ENCODE data around the gene SIRPA.
"Not testable (repeated sequence)": the region's sequence is repeated elsewhere in the genome, so short reads cannot be mapped to it uniquely, and the experiment has no call there.

Gene SIRPA

DNA sequence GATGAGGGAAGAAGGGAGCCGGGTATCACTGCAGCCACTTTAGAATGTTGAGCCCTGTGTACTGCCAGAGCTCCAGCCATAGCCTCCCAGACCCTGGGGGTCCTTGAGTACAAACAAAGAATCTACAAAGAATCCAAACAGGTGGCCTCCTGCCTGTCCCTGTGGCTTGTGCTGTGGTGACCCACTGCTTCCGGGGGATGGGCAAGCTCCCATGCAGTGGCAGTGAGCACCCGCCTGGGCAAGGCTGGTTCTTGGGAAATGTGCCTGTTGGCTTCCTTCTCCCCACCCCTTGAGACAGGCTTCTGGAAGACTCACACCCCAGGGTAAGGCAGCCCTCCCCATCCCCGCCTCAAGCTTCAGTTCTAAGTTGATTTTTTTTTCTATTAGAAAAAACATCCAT is 13.9 kb downstream of the SIRPA start:
- DNase-seq: no peak

DNA sequence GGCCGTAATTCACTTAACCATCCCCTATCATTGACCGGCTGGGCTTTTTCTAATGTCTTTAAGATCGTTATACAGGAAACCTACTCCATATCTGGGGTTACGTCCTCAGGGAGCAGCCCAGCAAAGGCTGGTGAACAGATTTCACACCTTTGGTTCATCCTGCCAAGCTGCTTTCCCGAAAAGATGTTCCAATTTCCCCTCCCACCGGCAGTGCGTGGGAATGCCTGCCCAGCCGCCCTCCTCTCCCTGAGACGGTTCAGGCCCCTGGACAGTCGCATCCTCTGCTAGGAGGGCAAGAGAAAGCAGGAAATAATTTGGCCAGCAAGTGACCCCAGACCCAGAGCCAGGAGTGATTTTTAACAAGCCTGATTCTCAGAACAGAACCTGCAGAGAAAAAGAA is 16.3 kb downstream of the SIRPA start:
- DNase-seq: no peak

DNA sequence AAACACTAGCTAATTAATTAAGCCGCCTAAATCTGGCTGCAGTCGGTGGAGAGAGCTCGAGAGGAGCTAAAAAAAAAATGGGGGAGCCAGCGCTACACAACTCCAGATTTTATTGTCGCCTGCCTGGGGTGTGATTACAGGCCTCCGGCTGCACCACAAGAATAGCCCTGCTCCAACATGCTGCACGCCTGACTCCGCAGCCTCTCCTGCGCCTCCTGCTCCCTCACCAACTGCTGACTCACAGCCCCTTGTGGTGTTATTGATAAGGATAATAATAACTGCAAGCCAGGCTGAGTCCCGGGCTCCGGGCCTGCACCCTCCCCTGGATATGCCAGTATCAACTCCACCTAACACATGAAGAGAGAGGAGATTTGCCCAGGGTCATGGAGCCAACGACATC is 16.8 kb downstream of the SIRPA start:
- DNase-seq: no peak

DNA sequence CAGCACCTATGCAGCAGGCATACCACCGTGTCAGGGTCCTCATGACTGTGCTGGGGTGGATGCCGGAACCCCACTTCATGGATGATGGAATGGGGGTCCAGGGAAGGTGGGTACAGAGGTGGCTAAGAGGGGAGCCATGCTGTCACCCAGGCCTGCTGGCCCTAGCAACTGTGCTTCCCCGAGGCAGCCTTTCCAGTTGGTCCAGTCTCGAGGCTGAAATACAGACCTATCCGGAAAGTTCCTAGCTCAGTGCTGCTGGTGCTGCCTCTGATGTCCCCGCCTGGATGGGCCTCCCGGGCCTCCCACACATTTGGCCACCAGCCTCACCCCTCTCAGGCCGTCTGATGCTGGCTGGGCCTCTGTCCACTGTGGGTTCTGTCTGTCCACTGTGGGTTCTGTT is 17.4 kb downstream of the SIRPA start:
- DNase-seq: no peak

DNA sequence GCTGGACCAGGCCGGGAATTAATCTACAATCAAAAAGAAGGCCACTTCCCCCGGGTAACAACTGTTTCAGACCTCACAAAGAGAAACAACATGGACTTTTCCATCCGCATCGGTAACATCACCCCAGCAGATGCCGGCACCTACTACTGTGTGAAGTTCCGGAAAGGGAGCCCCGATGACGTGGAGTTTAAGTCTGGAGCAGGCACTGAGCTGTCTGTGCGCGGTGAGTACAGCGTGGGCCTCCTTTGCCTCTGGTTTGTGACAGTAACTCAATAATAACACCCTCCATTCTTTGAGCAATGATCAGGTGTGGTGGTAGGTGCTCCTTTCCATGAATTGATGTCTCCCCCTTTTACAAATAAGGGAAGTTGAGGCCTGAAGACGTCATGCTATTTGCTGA is 20.0 kb downstream of the SIRPA start:
- not testable (repeated sequence) for DNase-seq

DNA sequence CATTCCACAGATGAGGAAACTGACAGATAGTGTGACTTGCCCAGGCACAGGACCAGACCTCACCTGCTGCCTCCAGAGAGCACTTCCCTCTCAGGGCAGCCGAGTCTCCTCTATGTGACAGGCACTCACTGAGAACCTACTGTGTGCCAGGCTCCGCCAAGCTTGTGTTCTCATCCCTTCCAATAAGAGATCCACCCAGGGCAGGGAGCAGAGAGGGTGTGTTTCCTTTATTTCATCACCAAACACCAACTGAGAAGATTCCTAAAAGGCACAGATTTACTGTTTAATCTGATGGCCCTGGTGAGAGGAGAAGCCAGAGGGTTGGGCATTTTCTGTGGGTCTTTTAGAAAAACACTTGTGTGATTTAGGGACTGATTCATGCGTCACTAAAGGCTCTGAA is 20.5 kb downstream of the SIRPA start:
- no peak for DNase-seq

DNA sequence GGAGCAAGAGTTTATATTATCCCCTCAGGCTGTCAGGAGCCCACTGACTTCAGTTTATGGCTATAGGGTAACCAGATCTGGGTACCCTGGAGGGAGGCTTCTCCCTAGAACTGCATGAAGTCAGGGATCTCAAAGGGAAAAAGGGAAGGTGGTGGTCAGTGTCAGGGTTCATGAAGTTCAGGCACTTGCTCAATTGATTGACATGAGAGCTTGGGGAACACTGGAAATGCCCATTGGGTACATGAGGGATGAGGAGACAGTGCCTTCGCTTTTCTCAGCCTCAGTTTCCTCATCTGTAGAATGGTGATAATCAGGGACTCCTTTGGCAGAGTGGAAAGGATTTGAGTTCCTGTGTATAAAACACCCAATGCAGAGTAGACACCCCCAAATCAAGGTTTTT is 22.6 kb downstream of the SIRPA start:
- no peak for DNase-seq

DNA sequence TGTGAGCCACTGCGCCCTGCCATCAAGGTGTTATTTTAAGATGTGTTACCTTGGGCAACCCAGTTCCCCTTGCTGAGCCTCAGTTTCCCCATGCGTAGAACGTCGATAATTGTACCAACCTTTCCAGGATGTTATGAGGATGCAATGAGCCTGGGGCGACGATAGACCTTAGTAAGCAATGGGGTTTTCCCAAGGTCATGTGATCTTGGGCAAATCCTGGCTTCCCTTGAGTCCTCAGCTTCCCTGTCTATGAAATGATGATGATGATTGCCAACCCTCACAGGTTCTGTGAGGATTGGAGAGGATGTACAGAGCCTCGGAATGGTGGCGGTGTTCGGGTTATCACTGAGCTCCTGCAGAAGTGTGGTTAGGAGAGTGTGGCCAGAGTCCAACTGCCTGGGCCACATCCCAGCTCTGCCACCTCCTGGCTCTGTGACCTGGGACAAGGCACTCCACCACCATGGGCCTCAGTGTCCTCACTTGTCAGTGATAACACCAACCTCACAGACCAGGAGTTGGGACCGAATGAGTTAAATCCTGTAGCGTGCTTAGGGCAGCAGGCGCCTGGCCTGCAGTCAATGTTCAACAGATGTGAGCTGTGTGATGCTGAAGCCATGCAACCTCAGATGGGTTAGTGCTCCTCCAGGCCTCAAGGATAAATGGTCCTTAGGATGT is 23.4 kb downstream of the SIRPA start:
- DNase-seq: no peak

DNA sequence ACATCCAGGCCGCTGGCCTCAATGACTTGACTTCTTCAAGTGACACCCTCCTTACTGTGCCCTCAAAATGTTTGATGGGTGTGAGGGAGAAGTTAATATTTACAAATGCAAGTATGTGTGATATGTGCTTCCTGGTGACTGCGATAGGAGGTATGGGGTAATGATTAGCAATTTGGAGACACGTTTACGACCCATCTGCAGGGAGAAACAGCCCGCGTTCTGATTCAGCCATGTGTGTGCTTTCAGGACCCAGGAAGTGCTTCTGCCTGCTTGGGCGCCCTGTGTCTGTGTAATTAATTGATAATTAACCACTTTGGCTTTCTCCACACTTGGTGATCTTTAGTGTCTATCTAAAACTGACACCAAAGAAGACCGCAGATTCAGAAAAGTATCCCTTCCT is 25.0 kb downstream of the SIRPA start:
- no peak for DNase-seq

DNA sequence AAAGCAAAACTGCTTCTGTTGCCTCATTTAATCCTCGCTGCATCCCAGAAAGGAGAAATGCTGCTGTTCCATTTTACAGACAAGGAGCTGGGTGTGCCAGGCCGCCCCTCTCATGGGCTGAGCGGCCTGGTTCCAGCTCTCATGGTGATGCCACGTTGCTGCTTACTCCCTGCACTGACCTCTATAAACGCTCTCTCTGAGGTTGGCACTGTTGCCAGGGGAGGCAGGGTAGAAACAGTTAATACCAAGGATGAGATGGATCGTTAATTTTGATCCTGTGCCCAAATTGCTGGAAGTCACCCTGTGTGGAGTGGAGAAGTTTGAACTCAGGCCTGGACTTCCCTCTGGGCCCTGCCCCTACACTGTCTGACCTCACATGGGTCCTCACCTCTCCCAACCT is 25.6 kb downstream of the SIRPA start:
- no peak for DNase-seq

DNA sequence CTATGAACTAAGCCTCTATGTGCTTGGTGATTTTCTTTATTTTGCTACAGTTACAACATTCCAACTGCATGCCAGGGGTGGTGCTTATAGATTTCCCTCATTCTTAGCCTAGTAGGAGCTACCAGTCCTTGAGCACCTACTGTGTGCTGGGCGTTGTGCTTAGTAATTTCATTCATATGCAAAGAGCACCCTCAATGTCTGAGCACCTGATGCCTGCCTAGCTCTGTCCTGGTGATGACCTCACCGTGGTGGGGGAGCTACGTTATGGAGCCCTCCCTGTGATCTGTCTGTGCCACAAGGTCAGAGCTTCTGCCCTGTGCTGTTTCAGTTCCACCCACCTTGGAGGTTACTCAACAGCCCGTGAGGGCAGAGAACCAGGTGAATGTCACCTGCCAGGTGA is 26.8 kb downstream of the SIRPA start:
- DNase-seq: not testable (repeated sequence)

DNA sequence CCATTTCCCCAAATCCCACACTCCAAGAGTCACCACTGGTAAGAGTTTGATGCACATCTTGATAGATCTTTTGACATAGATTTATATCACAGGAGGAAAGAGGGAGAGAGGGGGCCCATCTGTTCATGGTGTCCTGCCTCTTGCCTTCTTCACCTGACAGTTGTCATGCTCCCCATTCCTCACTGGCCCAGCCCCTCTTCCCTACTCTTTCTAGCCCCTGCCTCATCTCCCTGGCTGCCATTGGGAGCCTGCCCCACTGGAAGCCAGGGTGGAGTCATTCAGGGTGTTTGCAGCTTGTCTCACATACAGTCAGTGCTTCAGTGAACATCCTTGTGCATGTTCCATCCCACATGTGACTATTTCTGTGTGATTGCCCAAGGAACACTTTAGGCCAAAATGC is 27.6 kb downstream of the SIRPA start:
- no peak for DNase-seq

DNA sequence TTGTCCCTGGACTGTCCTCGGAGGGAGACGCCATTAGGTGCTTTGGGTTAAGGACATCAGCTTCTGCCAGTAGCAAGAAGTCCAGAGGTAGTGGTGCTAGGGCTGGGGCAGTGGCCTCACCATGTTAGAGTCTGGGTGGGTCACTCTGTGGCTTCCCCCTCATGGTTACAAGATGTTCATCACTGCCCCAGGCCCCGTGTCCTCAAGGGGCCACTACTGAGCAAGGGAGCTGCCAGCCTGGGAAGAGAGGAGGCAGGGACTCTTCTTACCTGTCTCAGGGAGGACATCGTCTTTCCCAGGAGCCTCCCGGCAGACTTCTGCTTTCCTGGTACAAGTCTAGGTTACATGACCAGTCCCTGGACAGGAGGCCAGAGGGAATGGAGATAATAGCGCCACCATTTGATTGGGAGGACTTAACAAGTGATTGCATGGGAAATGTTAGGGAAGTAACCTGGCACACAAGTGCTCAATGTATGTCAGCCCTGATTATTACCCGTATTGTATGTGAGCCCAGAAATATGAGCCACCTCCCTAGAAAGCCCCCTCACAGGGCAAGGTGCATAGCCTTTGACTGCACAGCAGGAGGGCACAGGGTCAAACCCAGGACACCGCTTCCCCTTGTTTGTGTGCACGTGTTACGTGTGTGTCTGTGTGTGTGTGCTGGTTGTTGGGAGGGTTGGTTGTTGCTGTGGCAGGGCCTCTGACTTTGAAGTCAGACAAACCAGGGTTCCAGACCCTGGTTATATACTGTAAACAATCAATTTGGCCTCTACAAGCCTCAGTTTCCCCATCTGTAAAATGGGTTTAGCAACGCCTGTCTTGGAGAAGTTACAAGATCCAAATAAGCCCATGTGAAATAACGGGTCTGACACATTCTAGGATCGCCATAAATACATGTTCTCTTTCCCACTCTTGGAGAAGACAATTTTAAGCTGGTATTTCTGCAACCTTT is 30.0 kb downstream of the SIRPA start:
- no peak for DNase-seq

DNA sequence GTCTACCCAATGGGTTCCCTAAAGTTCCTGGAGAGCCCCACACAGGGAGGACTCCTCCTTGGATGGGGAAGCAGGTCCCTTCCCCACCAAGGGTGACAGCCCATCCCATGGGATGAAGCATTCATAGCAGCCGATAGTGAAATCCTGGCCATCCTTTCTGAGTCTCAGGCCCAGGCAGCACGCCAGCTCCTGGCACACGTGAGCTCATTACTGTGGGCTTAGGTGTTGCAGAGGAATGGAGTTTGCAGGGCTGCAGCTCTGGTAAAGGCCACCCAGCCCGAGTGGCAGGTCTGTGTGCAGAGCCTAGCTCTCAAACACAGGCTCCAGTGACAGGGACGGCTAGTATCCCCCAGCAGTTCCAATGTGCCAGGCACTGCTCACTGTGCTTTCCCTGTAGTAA is 31.0 kb downstream of the SIRPA start:
- DNase-seq: no peak

DNA sequence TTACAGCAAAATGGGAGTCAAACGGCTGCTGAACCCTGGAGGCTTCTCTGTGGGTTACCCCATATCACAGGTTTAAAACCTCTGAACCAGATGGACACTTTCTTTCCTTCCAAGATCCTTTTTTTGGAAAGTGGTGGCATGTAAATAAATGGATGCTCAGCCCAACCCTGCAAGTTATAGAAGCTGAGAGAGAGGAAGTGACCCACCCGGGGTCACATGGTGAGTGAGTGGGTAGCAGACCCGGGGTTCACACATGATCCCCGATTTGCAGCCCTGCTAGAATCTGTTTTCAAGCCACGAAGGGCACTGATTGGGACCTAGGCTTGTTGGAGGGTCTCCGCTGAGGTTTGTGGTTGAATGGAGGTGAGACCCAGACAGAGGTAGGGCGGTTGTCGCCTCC is 32.0 kb downstream of the SIRPA start:
- no peak for DNase-seq

DNA sequence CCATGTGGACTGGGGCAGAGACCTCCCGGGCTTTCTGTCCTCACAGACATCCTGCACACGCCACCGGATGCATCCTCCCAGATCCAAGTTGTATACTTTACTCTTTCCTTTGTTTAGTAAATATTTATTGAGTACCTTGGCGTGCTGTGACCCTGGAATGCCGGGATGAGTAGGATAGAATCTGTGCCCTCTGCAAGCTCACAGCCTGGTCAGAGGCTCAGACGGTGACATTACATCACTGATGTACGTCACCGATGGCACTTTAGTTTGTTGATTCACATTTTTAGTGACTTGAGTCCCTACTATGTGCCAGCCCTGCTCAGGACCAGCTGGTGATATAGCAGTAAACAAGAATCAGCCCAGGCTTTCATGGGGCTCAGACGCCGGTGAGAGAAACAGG is 32.9 kb downstream of the SIRPA start:
- no peak for DNase-seq

DNA sequence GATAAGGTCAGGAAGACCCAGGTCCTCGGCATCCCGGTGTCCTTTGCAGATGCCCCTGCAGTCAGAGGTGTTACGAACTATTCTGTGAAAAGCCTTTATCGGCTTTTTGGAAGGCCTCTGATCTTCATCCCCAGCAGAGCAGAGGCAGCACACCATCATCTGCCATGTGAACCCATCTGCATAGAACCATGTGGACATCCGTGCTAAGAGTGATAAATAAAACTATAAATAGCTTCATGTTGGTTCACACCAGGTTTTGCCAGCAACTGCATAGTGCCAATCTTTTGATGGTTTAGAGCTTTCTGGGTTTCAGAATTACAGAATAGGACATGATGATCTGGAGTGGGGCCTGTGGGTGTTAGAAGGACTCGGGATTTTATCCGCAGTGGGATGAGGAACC is 33.6 kb downstream of the SIRPA start:
- DNase-seq: no peak

DNA sequence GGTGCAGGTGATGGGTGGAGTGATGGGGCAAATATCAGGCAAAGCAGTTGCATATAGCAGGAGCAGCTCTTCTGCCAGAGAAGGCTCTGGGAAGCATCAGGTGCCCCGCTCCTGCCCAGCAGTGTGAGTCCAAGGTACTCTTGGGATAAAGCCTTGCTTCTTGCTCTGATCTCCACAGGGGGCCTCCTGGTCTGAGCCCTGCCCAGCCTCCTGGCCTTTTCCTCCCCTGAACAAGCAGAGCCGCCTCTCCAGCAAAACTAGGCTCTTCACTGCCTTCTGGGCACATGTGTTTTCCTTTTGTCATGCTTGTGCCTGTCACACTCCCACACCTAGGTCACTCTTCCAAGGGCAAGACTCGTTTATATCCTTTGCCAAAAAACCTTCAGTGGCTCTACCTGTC is 34.3 kb downstream of the SIRPA start:
- DNase-seq: no peak

DNA sequence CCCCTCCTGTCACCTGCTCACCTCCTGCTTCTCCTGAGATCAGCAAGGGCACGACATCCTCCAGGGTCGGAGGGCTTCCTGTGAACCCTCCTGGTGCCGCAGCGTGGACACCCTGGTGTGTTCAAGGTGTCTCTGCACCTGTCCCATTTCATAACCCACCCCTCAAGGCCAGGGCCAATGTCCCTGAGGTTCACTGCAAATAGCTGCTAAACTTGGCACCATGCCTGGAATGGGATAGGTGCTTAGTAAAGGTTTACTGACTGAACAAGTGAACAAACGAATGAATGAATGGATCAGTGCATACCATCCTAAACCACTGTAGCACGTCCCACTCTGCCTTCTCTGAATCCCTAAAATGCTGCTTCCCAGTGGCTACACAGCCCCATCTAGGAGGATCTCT is 35.0 kb downstream of the SIRPA start:
- DNase-seq: no peak

DNA sequence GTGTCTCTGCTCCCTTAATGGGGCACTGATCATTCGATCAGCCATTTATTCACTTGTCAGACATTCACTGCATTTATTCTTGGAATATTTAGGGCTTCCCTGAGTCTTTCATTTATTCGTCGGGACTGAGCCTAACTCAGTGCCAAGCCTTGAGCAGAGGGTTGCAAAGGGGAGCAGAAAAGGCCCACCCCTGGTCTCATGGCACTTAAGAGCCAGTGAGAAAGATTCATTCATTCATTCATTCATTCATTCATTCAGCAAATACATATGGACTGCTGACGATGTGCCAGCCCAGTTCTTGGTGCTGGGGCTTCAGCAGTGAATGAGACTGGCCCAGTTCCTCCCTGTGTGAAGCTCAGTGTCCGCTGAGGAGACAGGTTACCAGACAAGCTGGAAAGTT is 36.6 kb downstream of the SIRPA start:
- no peak for DNase-seq

DNA sequence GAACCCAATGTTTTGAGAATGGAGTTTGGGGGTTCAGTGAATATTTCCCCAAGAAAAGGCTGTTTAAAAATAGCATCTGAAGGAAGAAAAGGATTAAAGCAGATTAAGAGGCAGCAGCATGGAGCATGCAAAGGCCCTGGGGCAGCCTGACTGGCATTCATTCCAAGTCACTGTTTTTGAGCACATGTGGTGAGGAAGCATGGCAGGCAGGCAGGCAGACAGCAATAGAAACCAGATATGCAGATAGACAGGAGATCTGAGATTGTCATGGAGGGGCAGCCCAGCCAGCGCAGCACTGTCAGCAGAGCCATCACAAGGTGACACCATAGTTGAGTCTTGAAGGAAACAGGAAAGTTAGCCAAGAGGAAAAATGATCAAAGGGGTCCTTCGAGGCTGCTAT is 37.8 kb downstream of the SIRPA start:
- no peak for DNase-seq

DNA sequence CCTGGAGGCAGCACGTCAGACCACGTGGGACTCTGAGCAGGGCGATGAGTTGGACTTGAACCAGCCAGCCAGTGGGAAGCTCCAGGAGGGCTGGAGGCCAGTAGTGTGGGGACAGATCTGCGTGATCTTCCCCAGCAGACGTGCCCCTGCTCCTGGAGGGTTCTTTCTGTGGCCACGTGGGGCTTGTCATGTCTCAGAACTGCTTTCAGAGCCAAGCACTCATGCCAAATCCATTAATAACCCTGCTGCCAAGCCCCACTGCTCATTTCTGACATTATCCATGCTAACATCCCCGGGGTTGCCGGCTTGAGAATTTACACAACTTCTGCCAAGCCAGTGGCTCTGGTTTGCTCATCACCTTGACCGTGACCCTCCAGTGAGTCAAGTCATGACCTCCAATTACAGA is 38.3 kb downstream of the SIRPA start:
- DNase-seq: no peak

DNA sequence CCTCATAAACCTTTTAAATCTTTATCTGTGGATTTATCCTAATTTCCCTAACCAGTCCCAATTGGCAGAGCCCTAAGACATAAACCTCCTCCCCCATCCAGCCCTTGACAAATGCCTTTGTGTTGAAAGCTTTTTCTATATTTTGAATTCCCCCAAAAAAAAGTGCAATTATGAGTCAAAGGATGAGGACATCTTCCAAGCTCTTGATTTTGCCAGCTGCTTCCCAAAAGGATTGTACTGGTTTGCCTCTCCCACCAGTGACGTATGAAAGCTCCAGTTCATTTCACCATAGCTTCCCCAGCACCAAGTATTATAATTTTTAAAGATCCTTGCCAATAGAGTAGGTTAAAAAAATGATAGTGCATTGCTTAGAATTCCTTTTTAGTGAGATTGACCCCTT is 38.9 kb downstream of the SIRPA start:
- DNase-seq: no peak

DNA sequence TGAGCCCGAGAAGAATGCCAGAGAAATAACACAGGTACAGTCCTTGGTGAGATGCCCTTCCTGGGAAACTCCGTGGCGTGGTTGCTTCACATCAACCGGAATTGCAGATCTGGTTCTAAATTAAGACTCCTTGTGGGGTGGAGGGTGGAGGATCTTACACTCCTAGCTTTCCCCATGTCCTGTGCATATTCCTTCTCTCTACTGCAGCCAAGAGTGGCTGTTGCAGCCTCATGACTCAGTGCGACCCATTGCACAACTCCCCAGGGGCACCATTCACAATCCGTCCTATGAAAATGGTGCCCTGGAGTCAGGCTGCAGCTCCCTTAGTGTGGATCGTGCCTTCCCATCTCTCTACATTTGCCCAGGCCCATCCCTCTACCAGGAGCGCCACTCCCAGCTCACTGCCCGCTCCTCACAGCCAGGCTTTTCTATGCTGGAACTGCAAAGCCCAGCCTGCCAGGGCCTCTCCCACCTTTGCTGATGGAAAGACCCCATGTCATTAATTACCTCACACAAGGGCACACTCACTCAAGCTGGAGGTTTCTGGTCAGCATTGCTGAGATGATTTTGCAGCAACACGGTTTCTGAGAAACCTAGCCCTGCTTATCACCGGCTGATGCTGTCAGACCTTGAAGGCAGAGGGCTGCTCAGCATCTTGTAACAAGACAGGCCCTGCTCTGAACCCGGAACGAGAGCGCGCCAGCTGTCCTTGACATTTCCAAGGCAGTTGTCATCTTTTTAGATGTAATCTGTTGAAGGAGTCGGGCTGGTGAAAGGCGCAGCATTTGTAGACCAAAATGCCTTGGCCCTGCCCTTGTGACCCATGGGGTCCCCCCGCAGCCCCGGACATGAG is 39.7 kb downstream of the SIRPA start:
- DNase-seq: no peak

Measured in NCI-H1092 treated with DMSO at 0.1 percent for 48 hours (cell line).